Activated CD4-positive, alpha-beta T cell treated with anti-CD3 and anti-CD28 coated beads for 48 hours (primary cell): Measurements from ENCODE around the gene SSX2IP.
"Not testable (repeated sequence)": the region's sequence is repeated elsewhere in the genome, so short reads cannot be mapped to it uniquely, and the experiment has no call there.

Experiments
- DNase-seq: peaks from one replicate; pipeline ENCODE4 v3.0.0-alpha.2; 2020

SSX2IP gene, protein sequence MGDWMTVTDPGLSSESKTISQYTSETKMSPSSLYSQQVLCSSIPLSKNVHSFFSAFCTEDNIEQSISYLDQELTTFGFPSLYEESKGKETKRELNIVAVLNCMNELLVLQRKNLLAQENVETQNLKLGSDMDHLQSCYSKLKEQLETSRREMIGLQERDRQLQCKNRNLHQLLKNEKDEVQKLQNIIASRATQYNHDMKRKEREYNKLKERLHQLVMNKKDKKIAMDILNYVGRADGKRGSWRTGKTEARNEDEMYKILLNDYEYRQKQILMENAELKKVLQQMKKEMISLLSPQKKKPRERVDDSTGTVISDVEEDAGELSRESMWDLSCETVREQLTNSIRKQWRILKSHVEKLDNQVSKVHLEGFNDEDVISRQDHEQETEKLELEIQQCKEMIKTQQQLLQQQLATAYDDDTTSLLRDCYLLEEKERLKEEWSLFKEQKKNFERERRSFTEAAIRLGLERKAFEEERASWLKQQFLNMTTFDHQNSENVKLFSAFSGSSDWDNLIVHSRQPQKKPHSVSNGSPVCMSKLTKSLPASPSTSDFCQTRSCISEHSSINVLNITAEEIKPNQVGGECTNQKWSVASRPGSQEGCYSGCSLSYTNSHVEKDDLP

DNA sequence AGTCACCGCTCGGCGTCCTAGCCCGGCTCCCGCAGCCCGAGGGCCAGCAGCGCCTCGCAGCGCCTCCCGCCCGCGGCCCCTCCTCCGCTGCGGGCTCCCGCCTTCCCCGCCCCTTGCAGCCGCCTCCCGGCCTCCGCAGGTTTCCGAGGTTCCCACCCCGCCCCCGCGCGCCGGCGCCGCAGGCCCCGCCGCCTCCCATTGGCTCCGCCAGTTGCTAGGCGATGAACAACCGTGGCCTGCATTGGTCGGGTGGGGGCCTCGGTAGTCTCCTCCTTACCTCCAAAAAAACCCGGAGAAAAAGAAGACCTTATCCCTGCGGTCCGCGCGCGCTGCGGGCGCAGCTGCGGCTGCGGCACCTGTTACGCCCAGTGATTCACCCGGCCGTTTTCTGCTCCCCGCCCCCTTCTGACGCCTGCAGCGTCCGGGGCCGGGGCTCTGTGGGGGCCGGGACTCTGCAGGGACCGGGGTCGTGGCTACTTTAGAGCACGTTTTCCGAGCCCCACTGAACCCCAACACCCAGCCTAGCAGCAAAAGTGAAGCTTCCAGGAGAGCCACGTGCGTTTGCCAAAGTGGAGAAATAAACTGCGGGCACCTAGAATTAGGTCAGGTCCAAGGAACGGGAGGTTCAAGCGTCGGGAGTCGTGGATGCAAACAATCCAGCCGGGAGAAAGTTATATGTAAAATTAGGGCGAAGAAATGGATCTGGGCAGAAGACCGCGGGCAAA lies at the start of gene SSX2IP:
Gene SSX2IP, minus strand, starts transcription at position 65 of the 725 bp plus-strand sequence. CDS start 19,242 bp downstream, outside the sequence.
- peak; percentile 100 for DNase-seq

DNA sequence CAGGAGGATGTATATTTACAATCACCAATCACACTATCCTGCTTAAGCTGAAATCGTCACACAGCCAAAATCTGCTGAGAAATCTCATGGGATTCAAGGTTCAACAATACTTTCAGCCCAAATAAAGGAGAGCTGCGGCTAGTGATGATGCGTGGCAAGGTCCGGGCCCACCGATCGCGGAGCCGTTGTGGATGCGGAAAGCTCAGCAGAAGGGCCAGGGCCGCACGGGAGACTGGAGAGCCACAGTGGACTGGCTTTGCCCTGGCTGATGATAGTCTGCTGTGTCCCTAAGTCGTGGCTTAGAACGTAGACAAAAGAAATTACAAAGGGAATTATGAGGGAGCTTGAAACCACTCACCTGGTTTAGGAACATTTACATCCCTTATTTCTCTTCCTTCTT lies 48.0 kb upstream of the SSX2IP start:
- DNase-seq, result no peak

DNA sequence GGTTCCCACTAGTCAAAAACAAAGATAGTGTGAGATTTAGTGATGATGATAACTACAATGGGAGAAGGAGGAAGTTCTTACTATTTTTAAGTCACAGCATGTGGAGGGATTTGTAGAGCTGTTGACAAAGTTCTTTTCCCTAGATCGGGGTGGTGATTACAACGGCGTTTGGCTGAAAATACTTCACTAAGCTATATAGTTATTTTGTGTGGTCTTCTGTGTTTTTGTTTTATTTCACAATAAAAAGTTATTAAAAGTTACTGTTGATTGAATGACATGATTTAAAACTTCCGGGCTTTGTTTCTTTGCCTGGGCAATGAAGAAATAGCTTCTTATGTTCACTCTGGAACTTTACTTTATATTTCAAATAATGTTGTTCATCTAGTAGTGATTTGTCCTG lies 47.3 kb upstream of the SSX2IP start:
- no peak for DNase-seq

DNA sequence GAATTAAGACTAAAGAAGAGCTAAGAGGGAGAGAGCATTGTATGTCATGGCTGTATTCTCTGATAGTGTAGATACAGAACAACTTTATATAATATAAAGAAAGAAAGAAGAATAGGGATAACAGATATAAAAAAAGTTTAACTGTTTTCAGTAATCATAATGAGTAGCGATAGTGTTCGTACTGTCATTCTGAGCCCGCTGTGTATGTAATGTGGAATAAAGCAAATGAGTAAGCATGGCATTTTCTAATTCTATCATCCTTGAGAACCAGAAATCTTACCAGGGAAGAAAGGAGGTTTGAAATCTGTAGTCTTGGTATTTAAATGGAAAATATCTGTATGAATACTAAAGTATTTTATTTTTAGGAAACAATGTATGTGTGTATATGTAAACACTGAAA lies 46.7 kb upstream of the SSX2IP start:
- DNase-seq, result no peak

DNA sequence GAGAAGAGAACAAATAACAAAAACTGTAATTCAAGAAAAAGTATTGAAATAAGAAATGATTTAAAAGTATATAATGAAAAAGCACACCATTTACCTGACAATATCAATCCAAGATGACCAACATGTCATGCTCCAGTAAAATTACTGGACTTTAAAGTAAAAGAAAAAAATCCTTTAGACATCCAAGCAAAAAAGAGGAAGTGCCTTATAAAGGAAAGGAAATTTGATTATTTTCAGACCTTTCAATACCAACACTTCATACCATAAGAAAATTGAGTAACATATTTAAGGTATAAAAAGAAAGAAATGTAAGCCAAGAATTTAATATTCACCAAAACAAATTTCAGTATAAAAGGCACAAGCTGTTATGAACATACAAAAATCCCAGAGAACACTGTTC lies 46.2 kb upstream of the SSX2IP start:
- DNase-seq, result no peak

DNA sequence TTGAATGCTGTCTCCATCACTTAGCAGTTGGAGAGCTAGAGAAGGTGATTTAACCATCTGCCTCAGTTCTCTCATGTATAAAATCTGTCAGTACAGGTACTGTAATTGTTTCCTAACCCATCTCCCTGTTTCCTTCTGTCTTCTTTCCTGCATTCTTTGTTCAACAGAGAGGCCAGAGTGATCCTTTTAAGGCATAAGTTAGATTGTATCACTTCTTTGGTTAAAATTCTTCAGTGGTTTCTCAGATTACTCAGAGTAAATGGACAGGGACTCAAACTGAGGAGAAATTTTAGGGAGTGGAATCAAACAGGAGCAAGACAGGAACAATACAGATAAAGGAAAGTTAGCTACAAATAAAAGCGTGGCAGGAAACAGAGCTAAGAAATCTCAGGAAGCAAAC lies 45.2 kb upstream of the SSX2IP start:
- no peak for DNase-seq

DNA sequence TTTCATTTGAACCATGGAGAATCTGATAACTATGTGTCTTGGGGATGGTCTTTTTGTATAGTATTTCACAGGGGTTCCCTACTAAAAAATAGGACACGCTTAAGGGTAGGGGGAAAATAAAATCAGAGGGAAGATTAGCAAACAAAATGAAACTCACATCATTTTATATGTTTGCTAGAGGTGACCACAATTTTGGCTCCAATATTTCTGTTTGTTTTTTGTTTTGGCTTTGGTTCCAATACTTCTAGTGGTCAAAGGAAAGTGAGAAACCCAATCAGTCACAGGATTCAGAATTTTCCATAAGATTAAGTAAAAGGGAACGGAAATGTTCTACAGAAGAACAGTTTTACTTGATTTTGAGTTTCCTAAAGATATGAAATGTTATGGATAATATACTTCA lies 42.3 kb upstream of the SSX2IP start:
- DNase-seq, result no peak

DNA sequence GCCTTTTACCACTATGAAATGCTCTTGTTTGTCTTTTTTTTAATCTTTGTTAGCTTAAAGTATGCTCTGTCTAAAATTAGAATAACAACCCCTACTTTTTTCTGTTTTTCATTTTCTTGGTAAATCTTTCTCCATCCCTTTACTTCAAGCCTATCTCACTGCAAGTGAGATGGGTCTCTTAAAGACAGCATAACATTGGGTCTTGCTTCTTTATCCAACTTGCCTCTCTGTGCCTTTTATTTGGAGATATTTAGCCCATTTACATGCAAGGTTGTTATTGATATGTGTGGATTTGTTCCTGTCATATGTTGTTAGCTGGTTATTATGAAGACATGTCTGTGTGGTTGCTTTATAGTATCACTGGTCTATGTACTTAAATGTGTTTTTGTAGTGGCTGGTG lies 41.3 kb upstream of the SSX2IP start:
- no peak for DNase-seq

DNA sequence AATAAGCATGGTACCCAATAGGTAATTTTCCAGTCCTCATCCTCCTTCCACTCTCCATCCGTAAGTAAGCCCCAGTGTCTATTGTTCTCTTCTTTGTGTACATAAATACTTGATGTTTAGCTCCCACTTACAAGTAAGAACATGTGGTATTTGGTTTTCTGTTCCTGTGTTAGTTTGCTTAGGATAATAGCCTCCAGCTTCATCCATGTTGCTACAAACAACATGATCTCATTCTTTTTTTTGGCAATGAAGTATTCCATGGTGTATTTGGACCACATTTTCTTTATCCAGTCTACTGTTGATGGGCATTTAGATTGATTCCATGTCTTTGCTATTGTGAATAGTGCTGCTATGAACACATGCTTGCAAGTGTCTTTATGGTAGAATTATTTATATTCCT lies 37.5 kb upstream of the SSX2IP start:
- not testable (repeated sequence) for DNase-seq

DNA sequence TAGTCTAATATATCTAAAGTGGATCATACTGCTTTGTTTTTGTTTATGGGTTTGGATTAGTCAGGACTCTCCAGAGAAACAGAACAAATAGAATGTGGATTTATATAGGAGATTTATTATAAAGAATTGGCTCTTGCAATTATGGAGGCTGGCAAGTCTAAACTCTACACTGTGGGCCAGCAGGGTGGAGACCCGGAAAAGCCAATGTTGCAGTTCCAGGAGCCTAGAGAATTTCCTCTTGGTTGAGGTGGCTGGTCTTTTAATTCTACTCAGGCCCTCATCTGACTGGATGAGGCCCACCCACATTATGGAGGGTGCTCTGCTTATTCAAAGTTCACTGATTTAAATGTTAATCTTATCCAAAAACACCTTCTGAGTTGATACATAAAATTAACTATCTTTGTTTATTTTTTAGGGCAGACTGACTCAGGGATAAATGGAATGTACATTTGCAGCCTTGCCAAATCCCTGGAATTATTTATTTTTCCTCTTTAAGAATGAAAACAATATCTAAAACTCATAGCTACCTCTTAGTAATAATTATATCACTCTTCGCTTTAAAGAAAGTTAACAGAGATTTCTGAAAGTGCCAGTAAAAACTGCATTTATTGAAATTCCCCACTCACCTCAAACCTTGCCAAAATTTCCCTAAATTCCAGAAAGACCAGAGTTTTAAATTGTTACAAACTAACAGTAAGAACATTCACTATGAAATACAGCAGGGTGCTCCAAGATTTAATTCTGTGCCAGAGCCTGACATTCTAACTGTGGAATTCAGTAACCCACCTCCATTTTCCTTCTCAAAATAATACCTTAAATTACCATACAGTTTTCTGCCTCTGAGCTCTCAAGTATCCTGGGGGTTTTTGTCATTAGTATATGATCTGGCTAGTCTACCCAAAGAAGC lies 36.6 kb upstream of the SSX2IP start:
- no peak for DNase-seq

DNA sequence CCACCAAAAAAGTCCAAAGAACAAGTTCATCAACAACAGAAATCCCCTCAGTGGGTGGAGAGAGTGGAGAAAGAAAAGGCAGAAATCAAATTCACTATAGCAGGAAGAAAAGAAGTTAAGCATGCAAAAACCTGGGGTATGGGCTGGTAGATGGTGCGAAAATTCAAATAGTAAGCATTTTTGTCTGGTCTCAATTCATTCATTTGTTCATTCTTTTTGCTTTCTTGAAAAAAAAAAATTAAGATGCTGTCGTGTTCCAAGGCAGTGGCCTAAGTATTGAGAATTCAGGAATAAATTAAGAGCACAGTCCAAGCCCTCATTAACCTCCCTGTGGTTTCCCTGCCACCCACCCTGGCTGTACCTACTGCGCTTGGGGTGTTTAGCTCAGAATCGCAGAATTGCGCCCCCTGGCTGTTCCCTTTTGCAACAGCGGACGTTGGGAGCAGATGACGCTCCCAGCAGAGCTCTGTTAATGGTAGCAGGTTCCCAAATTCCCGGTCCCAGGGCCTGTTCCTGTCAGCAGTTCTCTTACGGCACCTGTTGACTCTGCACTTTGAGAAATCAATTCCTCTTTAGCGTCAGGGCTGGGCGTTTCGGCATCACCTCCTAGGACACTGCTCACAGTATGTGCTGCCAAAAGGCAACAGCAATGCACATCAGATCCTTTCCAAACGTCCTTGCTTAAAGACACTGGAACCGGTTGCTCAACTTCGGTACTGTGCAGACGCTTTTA lies 34.0 kb upstream of the SSX2IP start:
- DNase-seq, result peak; percentile 61

DNA sequence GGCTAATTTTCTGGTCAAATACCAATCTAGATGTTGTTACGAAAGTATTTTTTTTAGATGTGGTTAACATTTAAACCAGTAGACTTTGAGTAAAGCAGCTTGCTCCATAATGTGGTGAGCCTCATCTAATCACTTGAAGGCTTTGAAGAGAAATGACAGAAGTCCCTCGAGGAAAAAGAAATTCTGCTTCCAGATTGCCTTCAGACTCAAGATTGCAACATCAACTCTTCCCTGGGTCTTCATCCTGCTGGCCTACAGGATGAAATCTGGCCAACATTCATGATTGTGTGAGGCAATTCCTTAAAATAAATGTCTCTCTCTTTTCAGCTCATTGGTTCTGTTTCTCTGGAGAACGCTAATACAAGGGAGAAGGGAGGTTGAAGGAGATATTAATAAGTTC lies 32.5 kb upstream of the SSX2IP start:
- DNase-seq, result no peak

DNA sequence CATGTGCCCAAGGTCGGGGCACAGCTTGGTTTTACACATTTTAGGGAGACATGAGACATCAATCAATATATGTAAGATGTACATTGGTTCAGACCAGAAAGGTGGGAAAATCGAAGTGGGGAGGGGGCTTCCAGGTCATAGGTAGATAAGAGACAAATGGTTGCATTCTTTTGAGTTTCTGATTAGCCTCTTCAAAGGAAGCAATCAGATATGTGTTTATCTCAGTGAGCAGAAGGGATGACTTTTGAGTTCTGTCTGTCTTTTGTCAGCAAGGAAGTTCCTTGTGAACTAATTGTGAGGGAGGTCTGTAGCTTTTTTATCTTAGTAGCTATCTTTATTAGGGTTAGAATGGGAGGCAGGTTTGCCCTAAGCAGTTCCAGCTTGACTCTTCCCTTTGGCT lies 31.6 kb upstream of the SSX2IP start:
- DNase-seq, result not testable (repeated sequence)

DNA sequence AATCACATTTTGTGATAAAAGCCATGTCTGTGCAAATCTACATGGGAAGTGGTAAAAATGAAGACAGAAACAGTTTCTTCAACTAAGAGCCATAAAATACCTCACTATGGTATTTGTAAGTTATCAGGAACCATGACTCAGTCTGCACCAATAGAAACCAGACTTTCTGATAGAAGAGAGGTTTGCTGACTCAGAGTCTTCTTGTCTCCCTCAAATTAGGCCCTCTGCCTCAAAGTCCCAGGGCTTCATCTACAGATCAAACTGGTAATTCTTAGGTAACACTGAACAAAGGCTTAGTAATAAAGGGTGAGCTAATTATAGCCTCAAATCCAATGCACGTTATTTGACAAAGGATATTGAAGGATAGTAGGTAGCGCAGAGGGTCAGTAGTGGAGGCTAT lies 30.9 kb upstream of the SSX2IP start:
- peak; percentile 28 for DNase-seq

DNA sequence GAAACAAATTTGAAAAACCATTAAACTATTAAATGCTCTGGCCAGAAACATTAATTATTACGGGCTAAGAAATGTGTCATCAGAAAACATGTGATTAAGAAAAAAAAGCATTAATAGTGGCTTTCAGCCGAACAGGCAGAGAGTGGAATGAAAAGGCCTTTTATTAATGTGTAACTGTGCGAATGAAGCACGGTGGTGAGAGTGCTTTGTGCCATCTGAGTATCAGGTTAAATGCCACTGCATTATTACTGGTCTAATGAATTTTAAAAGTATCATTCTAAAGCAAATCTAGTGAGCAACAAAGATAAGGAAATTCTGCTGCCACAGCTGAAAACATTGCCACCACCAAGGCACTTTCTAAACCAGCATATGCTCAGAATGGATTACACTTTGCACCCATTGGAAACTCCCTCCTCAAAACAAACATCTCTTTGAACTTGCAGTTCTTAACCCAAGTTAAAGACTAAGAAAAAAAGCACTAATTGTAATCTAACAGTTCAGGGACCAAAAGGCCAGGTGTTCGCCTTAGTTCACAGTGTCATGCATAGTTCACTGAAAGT lies 30.0 kb upstream of the SSX2IP start:
- no peak for DNase-seq

DNA sequence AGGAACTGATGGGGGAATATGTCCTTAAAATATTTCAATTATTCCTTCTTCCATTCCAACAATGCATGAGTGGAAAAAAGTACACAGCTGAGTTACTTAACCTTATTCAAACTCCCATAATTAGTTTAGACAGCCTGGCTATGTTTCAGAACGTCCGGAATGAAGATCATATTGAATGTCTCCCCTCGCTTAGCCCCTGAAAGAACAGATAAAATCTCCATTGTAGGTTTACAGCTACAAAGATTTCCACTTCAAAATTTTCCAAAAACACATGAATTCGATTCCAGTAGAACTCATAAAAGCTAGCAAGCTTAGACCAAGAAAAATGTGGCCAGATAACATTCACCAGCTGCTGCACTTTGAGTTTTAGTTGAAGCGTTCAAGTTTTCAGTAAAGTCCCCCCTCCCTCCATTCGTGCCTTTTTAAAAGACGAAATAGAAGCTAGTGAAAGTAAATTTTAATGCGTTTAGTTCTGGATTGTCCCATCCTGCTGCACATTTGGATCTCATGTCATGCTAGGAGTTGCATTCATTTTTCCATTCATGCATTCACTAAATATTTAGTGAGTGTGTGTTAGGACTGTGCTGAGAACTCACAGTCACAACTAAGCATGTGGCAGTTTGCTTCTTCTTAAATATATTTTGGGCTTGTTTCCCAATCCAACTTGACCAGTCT lies 29.4 kb upstream of the SSX2IP start:
- no peak for DNase-seq

DNA sequence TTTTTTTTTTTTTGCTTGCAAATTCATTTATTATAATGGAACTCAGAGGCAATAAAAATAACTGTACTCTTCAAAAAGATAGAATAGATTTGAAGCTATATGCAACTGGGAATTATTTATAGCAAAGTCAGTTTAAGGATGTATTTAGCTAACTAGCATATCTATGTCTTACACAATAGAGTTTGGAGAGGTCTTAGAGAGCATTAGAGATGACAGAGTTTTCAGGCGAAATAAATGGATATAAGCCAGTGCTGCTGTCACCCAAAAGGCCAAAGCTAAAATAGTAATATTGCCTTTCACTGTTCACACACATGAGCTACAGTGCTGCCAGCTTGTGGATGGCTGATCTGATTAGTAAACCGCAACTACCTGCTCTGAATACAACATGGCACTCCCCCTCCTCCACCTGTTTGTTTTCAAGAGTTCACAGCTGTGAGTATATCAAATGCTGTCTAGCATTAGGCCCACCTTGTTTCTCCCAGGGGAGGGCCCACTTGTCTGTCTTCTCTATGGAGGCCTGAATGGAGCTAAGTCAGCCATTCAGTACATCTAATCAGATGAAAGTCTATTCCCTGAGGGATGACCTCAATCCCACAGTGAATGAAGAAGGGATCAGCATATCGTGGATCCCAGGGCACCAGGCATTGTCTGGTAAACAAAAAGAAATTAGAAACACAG lies 25.2 kb upstream of the SSX2IP start:
- DNase-seq, result no peak

DNA sequence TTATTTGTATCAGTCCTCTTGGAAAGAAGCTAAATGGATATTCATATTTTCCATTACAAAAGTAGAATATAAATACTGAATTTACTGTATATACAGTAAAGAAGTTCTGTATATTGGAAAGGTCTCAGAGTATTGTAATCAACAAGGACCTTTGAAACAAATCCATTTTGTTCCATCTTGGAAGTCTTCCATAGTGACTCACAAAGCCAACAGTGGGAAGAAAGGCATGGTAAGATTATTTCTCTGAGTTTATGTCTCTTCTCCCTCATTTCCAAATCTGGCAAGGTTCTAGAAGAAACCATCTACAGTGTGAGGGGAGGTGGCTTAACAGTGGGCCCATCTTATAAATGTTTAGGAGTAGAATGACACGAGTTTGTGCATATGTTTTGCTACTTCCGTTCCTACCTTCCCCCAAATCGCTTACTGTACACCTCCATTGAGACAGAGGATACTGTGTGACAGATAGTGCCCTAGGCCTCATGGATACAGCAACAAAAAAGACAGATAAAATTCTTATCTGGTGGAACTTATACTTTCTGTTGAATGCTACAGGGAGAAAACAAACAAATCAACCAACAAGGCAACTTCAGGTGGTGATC lies 22.1 kb upstream of the SSX2IP start:
- no peak for DNase-seq

DNA sequence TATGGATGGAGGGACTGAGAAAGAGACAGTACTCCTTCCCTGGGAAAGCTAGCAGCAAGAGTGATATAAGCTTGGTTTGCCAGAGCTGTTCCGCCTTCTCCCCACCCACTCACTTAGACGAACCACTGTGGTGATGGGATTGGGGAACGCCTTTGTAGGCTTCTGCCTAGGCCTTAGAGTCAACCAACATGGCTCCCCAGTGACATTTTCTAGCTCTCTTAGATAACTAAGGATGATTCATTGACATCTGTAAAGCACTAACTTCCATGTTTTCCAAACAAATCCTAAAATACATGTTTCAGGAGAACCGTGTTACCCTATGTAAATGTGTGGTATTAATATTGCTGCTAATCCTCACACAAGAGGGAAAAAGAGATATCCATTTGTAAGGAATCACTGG lies 21.6 kb upstream of the SSX2IP start:
- DNase-seq, result no peak

DNA sequence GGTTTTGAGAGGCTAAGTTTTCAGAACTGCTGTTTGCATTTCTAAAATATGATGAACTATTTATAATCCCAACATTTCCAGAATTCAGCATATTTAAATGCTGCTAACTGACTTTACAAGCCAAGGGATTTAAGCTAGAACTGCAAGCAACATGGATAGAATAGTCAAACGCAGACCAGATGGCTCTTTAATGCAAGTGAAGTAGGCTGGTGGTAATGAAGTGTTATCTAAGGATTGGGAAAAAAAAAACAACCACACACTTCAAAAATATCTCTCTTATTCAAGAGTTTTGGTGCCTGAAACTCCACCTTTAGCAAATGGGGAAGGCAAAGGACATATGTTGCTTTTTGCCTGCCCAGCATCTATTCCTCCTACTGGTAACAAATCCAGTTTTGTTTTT lies 20.9 kb upstream of the SSX2IP start:
- DNase-seq, result no peak
